Osteoblast (primary cell): Measurements from ENCODE around the gene BMP10. TPM values are rescaled to one million over a fixed set of nuclear protein-coding genes. Genes with fewer than 3 reads are reported as not detected.

Experiments
- DNase-seq: peaks from one replicate; pipeline ENCODE4 v3.0.0; 2011; ENCODE audit warnings: low spot score, mixed read lengths; ENCODE audit not compliant: insufficient read length; ENCODE audit errors: missing footprints
- H2AFZ ChIP-seq: 2 replicates; pipeline ENCODE4 v1.6.0; 2011; ENCODE audit warnings: mild to moderate bottlenecking, low read length
- H3K27ac ChIP-seq: 2 replicates; pipeline ENCODE4 v1.5.1; 2011; ENCODE audit warnings: mild to moderate bottlenecking, low read depth, low read length, moderate library complexity
- H3K27me3 ChIP-seq: 2 replicates; pipeline ENCODE4 v1.6.0; 2012; ENCODE audit warnings: mild to moderate bottlenecking, control low read depth, inconsistent platforms, low read length, moderate library complexity; ENCODE audit not compliant: insufficient read depth
- H3K36me3 ChIP-seq: 2 replicates; pipeline ENCODE4 v1.5.1; 2011; ENCODE audit warnings: mild to moderate bottlenecking, low read length, control low read depth, moderate library complexity; ENCODE audit not compliant: insufficient read depth
- H3K4me1 ChIP-seq: 2 replicates; pipeline ENCODE4 v1.5.1; 2011; ENCODE audit warnings: mild to moderate bottlenecking, low read length, control low read depth, moderate library complexity; ENCODE audit not compliant: insufficient read depth
- H3K4me2 ChIP-seq: 2 replicates; pipeline ENCODE4 v1.6.0; 2011; ENCODE audit warnings: mild to moderate bottlenecking, low read length; ENCODE audit not compliant: insufficient read depth
- H3K4me3 ChIP-seq: fragments of 200-600 bp; sonication (generic); 3 replicates; pipeline ENCODE4 v1.5.1; 2012; ENCODE audit warnings: mild to moderate bottlenecking, low read length, inconsistent platforms; ENCODE audit not compliant: insufficient read depth
- H3K79me2 ChIP-seq: 2 replicates; pipeline ENCODE4 v1.6.0; 2012; ENCODE audit warnings: mild to moderate bottlenecking, low read length, control low read depth, inconsistent platforms; ENCODE audit not compliant: insufficient read depth
- H3K9me3 ChIP-seq: 2 replicates; pipeline ENCODE4 v1.5.1; 2011; ENCODE audit warnings: low read depth, low read length, control low read depth
- H4K20me1 ChIP-seq: 2 replicates; pipeline ENCODE4 v1.6.0; 2012; ENCODE audit warnings: mild to moderate bottlenecking, low read length, control low read depth; ENCODE audit not compliant: insufficient read depth
- CTCF ChIP-seq: IDR thresholded peaks from 2 replicates; pipeline ENCODE4 v1.5.1; 2011; ENCODE audit warnings: mild to moderate bottlenecking, low read depth, low read length, moderate library complexity; ENCODE audit errors: extremely low read depth
- total RNA-seq: library from RNA; depleted of rRNA; stranded (reverse); fragments of >200 nt; gene quantifications from 2 replicates; pipeline ENCODE4 v1.2.3, GENCODE V29; 2012

Gene BMP10
- total RNA-seq, 1 donor, result not detected

- no peak for TF ChIP-seq CTCF
- Histone ChIP-seq H2AFZ (no peak overlapping the region), H3K27me3 (peaks cover 48% of the 10 kb centered on the region)
These were observed 11.1 kb downstream of the BMP10 start for GRCh38 chr2:68860111-68860510.

DNA sequence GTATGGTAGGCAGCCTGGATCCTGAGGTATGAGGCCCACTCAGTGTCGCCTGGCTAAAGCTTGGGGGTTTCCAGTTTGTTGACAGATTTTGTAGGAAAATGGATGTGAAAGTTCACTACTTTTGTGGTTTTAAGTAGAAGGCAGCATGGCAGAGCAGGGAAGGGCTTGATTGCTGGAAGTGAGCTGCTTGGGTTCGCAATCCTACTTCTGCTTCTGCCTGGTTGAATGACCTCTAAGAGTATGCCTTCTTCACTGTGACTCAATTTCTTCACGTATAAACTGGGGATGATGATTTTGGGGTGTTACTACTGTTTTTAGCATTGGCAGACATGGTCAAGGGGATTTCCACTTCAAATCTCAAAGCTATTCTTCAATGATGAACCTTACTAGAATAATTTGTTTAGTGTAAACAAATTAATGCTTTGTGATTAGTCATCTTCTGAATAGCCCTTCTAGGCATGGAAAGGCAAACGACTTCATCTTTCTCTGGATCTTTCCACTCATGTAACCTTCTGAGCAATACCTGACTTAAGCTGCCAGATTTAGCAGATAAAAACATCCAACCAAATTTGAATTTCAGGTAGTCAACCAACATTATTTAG is 13.2 kb downstream of the BMP10 start:
- Histone ChIP-seq H2AFZ (no peak overlapping the region), H4K20me1 (no peaks in the 10 kb centered on the region), H3K27ac (no peak overlapping the region), H3K36me3 (no peaks in the 10 kb centered on the region), H3K27me3 (peaks cover 52% of the 10 kb centered on the region), H3K9me3 (no peaks in the 10 kb centered on the region), H3K4me3 (no peak overlapping the region), H3K4me1 (no peaks in the 10 kb centered on the region), H3K4me2 (no peak overlapping the region), H3K79me2 (no peaks in the 10 kb centered on the region)
- no peak for DNase-seq
- TF ChIP-seq CTCF, result no peak

More at GRCh38 chr2:68860111-68860510, 11.1 kb downstream of the BMP10 start:
- Histone ChIP-seq H3K4me3 (no peak overlapping the region), H3K4me2 (no peak overlapping the region), H4K20me1 (no peaks in the 10 kb centered on the region), H3K9me3 (no peaks in the 10 kb centered on the region), H3K27ac (no peak overlapping the region), H3K36me3 (no peaks in the 10 kb centered on the region), H3K79me2 (no peaks in the 10 kb centered on the region), H3K4me1 (no peaks in the 10 kb centered on the region)
- DNase-seq, result no peak

DNA sequence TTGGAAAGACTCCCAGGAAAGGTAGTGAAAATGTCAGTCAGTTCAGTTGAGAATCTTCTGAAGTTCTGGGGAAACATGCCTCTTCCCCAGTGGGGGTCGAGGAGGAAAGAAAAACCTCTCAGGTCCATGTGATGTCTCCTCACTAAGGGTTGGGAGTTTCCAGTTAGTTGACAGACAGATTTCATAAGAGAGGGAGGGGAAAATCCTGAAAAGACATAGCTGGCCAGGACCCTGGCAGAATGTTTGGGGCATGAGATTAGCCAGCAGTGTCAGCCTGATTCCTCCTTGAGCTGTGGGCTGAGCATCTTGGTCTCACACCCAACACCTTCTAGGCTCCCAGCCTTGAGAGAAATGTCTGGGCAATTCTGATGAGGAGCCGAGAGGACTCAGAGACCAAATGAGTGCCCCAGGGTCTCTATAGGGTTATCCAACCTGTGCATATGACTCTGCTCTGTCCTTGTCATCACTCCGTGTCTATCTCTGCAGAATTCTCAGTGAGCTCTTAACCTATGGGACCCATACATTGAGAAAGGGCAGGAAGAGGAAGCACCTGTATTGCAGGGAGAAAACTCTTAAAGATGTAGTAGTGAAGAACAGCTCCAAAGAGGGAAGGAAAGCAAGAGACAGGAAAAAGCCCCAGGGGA is 13.9 kb downstream of the BMP10 start:
- no peak for TF ChIP-seq CTCF
- H4K20me1 ChIP-seq, result no peaks in the 10 kb centered on the region
- H3K27ac ChIP-seq, result no peak overlapping the region
- no peaks in the 10 kb centered on the region for H3K9me3 ChIP-seq
- H3K36me3 ChIP-seq, result no peaks in the 10 kb centered on the region
- DNase-seq, result no peak
- H2AFZ ChIP-seq, result no peak overlapping the region
- H3K79me2 ChIP-seq, result no peaks in the 10 kb centered on the region
- no peaks in the 10 kb centered on the region for H3K4me1 ChIP-seq
- H3K27me3 ChIP-seq, result peaks cover 46% of the 10 kb centered on the region
- no peak overlapping the region for H3K4me2 ChIP-seq
- no peak overlapping the region for H3K4me3 ChIP-seq

- Histone ChIP-seq H4K20me1 (no peaks in the 10 kb centered on the region), H3K27ac (no peak overlapping the region), H3K4me2 (no peak overlapping the region), H2AFZ (no peak overlapping the region), H3K9me3 (no peaks in the 10 kb centered on the region), H3K27me3 (peaks cover 49% of the 10 kb centered on the region), H3K4me3 (no peak overlapping the region), H3K4me1 (no peaks in the 10 kb centered on the region), H3K36me3 (no peaks in the 10 kb centered on the region), H3K79me2 (no peaks in the 10 kb centered on the region)
- no peak for TF ChIP-seq CTCF
- DNase-seq, result no peak
These were observed 15.6 kb downstream of the BMP10 start for GRCh38 chr2:68855550-68855949.
